ENCODE measurements around the gene TAS2R31. TPM values are rescaled to one million over a fixed set of nuclear protein-coding genes. Genes with fewer than 3 reads are reported as not detected.
"Not testable (repeated sequence)": the region's sequence is repeated elsewhere in the genome, so short reads cannot be mapped to it uniquely, and the experiment has no call there.

Gene TAS2R31
- total RNA-seq, 1 donor, result 7.2 TPM

DNA sequence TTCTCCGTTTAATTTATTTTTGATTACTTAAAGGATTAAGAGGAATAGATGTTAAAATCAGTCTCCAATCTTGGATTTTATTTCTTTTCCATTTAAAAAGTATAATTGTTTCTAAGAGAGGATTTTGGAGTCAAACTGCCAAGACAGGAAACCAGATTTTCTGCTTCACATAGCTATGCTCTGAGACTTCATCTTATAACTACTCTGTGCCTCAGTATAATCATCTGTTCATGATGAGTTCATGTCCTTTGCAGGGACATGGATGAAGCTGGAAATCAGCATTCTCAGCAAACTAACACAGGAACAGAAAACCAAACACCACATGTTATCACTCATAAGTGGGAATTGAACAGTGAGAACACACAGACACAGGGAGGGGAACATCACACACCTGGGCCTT lies 9.0 kb upstream of the TAS2R31 start:
- H3K4me2 ChIP-seq (ENCODE audit: insufficient read depth, low read length), result no peak overlapping the region
- peaks cover 4% of the 10 kb centered on the region for H4K20me1 ChIP-seq (ENCODE audit: insufficient read depth, low read length)
- no peak overlapping the region for H3K4me3 ChIP-seq (ENCODE audit: insufficient read depth, low read length)
- no peaks in the 10 kb centered on the region for H3K36me3 ChIP-seq (ENCODE audit: insufficient read depth, low read length)
- no peaks in the 10 kb centered on the region for H3K4me1 ChIP-seq (ENCODE audit: insufficient read depth, low read length)
- H3K27me3 ChIP-seq (ENCODE audit: insufficient read depth, low read length), result no peaks in the 10 kb centered on the region
- H3K27ac ChIP-seq (ENCODE audit: low read depth, low read length), result no peak overlapping the region
- peaks cover 12% of the 10 kb centered on the region for H3K79me2 ChIP-seq (ENCODE audit: insufficient read depth, low read length)
- TF ChIP-seq, protein P1, sequence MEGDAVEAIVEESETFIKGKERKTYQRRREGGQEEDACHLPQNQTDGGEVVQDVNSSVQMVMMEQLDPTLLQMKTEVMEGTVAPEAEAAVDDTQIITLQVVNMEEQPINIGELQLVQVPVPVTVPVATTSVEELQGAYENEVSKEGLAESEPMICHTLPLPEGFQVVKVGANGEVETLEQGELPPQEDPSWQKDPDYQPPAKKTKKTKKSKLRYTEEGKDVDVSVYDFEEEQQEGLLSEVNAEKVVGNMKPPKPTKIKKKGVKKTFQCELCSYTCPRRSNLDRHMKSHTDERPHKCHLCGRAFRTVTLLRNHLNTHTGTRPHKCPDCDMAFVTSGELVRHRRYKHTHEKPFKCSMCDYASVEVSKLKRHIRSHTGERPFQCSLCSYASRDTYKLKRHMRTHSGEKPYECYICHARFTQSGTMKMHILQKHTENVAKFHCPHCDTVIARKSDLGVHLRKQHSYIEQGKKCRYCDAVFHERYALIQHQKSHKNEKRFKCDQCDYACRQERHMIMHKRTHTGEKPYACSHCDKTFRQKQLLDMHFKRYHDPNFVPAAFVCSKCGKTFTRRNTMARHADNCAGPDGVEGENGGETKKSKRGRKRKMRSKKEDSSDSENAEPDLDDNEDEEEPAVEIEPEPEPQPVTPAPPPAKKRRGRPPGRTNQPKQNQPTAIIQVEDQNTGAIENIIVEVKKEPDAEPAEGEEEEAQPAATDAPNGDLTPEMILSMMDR (IDR thresholded peaks at IDR 0.05; ENCODE audit: extremely low read depth, low read depth, low read length), result no peak
- no peak overlapping the region for H2AFZ ChIP-seq (ENCODE audit: low read length)
- DNase-seq (ENCODE audit: insufficient read length, low spot score, missing footprints), result no peak
- no peaks in the 10 kb centered on the region for H3K9me3 ChIP-seq (ENCODE audit: low read depth, low read length)

DNA sequence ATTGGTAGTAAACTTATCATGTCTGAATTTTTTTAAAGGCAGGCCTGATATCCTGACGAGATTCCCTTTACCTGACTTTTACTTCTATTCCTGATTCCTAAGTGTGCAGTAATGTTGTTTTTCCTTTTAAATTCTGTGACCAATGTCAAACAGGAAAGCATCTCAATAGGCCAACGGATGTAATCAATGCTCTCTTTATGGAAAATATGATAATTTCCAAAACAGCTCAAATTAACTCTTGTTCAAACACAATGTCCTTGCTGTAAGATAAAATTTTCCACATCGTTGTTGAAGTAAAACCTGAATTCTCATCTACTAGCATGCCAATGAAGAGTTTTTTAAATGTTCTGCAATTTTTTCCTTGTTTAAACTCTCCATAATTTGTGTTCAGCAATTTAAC lies 8.0 kb upstream of the TAS2R31 start:
- H3K4me3 ChIP-seq (ENCODE audit: insufficient read depth, low read length), result no peak overlapping the region
- no peaks in the 10 kb centered on the region for H3K36me3 ChIP-seq (ENCODE audit: insufficient read depth, low read length)
- H3K79me2 ChIP-seq (ENCODE audit: insufficient read depth, low read length), result peaks cover 12% of the 10 kb centered on the region

GRCh38 chr12:11033959-11034358 lies 2.8 kb upstream of the TAS2R31 start:
- DNase-seq (ENCODE audit: insufficient read length, low spot score, missing footprints); H4K20me1 ChIP-seq (ENCODE audit: insufficient read depth, low read length); H3K79me2 ChIP-seq (ENCODE audit: insufficient read depth, low read length); H3K9me3 ChIP-seq (ENCODE audit: low read depth, low read length); H3K4me3 ChIP-seq (ENCODE audit: insufficient read depth, low read length); H3K27me3 ChIP-seq (ENCODE audit: insufficient read depth, low read length); H3K36me3 ChIP-seq (ENCODE audit: insufficient read depth, low read length); H3K4me2 ChIP-seq (ENCODE audit: insufficient read depth, low read length); H3K27ac ChIP-seq (ENCODE audit: low read depth, low read length); H2AFZ ChIP-seq (ENCODE audit: low read length); H3K4me1 ChIP-seq (ENCODE audit: insufficient read depth, low read length): not testable (repeated sequence)

More for the DNA sequence above, 8.0 kb upstream of the TAS2R31 start:
- H3K4me2 ChIP-seq (ENCODE audit: insufficient read depth, low read length), result no peak overlapping the region
- H2AFZ ChIP-seq (ENCODE audit: low read length), result no peak overlapping the region
- H3K27ac ChIP-seq (ENCODE audit: low read depth, low read length), result no peak overlapping the region
- TF ChIP-seq, protein P1 (IDR thresholded peaks at IDR 0.05; ENCODE audit: extremely low read depth, low read depth, low read length), result no peak
- DNase-seq (ENCODE audit: insufficient read length, low spot score, missing footprints), result no peak
- H3K4me1 ChIP-seq (ENCODE audit: insufficient read depth, low read length), result no peaks in the 10 kb centered on the region
- H3K27me3 ChIP-seq (ENCODE audit: insufficient read depth, low read length), result no peaks in the 10 kb centered on the region
- no peaks in the 10 kb centered on the region for H3K9me3 ChIP-seq (ENCODE audit: low read depth, low read length)
- H4K20me1 ChIP-seq (ENCODE audit: insufficient read depth, low read length), result no peaks in the 10 kb centered on the region

DNA sequence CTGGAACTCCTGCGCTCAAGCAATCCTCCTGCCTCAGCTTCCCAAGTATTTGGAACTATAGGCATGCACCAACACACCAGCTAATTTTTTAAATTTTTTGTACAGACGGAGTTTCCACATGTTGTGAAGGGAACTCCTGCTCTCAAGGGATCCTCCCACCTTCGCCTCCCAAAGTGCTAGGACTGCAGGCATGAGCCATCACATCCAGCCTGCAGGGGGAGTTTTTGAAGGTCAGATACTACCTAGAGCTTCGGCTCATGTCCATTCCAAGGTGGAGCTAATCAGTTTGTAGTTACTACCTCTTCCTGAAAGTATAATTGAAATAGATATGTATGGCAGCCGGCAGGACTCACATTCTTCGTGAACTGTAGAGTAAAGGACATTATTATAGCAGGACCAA lies 5.1 kb downstream of the TAS2R31 start:
- DNase-seq (ENCODE audit: insufficient read length, low spot score, missing footprints), result no peak
- H3K4me3 ChIP-seq (ENCODE audit: insufficient read depth, low read length), result no peak overlapping the region
- TF ChIP-seq, protein P1 (IDR thresholded peaks at IDR 0.05; ENCODE audit: extremely low read depth, low read depth, low read length), result peak; percentile 18
- H3K4me2 ChIP-seq (ENCODE audit: insufficient read depth, low read length), result no peak overlapping the region
- no peaks in the 10 kb centered on the region for H3K27me3 ChIP-seq (ENCODE audit: insufficient read depth, low read length)
- H3K36me3 ChIP-seq (ENCODE audit: insufficient read depth, low read length), result no peaks in the 10 kb centered on the region
- H2AFZ ChIP-seq (ENCODE audit: low read length), result no peak overlapping the region
- H3K27ac ChIP-seq (ENCODE audit: low read depth, low read length), result no peak overlapping the region
- H3K79me2 ChIP-seq (ENCODE audit: insufficient read depth, low read length), result no peaks in the 10 kb centered on the region
- no peaks in the 10 kb centered on the region for H3K4me1 ChIP-seq (ENCODE audit: insufficient read depth, low read length)
- no peaks in the 10 kb centered on the region for H4K20me1 ChIP-seq (ENCODE audit: insufficient read depth, low read length)
- no peaks in the 10 kb centered on the region for H3K9me3 ChIP-seq (ENCODE audit: low read depth, low read length)
